HG03095 (cell line): ENCODE data around the gene FBXO46.
"Not testable (repeated sequence)": the region's sequence is repeated elsewhere in the genome, so short reads cannot be mapped to it uniquely, and the experiment has no call there.

Source experiments
- ATAC-seq: cut with Tn5 transposase; IDR thresholded peaks from one replicate; pipeline ENCODE4 v1.9.1; 2021; ENCODE audit warnings: moderate library complexity; ENCODE audit not compliant: unreplicated experiment

FBXO46 gene

GRCh38 chr19:45766296-45766868 is 35.7 kb upstream of the FBXO46 start:
- no peak for ATAC-seq

- no peak for ATAC-seq
These were observed 35.1 kb upstream of the FBXO46 start for GRCh38 chr19:45765702-45766295.

- ATAC-seq: no peak
These were observed 34.4 kb upstream of the FBXO46 start for GRCh38 chr19:45764945-45765701.

GRCh38 chr19:45764475-45764874 is 33.8 kb upstream of the FBXO46 start:
- ATAC-seq: no peak

- ATAC-seq: no peak
These were observed 33.1 kb upstream of the FBXO46 start for GRCh38 chr19:45763691-45764294.

GRCh38 chr19:45762870-45763631 is 32.4 kb upstream of the FBXO46 start:
- no peak for ATAC-seq

- no peak for ATAC-seq
These were observed 31.0 kb upstream of the FBXO46 start for GRCh38 chr19:45761714-45762113.

GRCh38 chr19:45758921-45759320 is 28.2 kb upstream of the FBXO46 start:
- ATAC-seq: no peak

- ATAC-seq: no peak
These were observed 27.0 kb upstream of the FBXO46 start for GRCh38 chr19:45757695-45758094.

GRCh38 chr19:45754323-45754722 is 23.6 kb upstream of the FBXO46 start:
- no peak for ATAC-seq

GRCh38 chr19:45753548-45753947 is 22.9 kb upstream of the FBXO46 start:
- ATAC-seq: no peak

- ATAC-seq: no peak
These were observed 21.9 kb upstream of the FBXO46 start for GRCh38 chr19:45752639-45753038.

GRCh38 chr19:45751483-45751882 is 20.8 kb upstream of the FBXO46 start:
- ATAC-seq: not testable (repeated sequence)

- no peak for ATAC-seq
These were observed 16.8 kb upstream of the FBXO46 start for GRCh38 chr19:45747513-45747912.

- ATAC-seq: no peak
These were observed 16.2 kb upstream of the FBXO46 start for GRCh38 chr19:45746866-45747265.

- no peak for ATAC-seq
These were observed 14.9 kb upstream of the FBXO46 start for GRCh38 chr19:45745606-45746005.

GRCh38 chr19:45742969-45743368 is 12.3 kb upstream of the FBXO46 start:
- ATAC-seq: no peak

- no peak for ATAC-seq
These were observed 9.1 kb upstream of the FBXO46 start for GRCh38 chr19:45739498-45740439.

GRCh38 chr19:45733160-45733810 is 2.6 kb upstream of the FBXO46 start, which contains the start of gene MEIOSIN:
Gene MEIOSIN (plus strand): TSS chr19:45733439. CDS start chr19:45735377, 1,938 bp downstream.
- ATAC-seq: no peak
